CD4-positive, alpha-beta T cell (primary cell): Measurements from ENCODE around the gene NPFFR2. TPM values are rescaled to one million over a fixed set of nuclear protein-coding genes. Genes with fewer than 3 reads are reported as not detected.

ENCODE experiments used
- ATAC-seq: fragments of 200-7000 bp; cut with Tn5 transposase; one replicate; pipeline ENCODE4 v1.10.0; 2022; ENCODE audit warnings: mild to moderate bottlenecking; ENCODE audit not compliant: poor library complexity
- CTCF ChIA-PET: fragments of 350-600 bp; sonication (Branson Sonifier 250); formaldehyde crosslinking; loops from one replicate; lab custom pipeline; 2021; ENCODE audit warnings: antibody characterized with exemption, inconsistent platforms; lab: Charles Lee
- POLR2A ChIA-PET: fragments of 350-600 bp; sonication (Branson Sonifier 250); formaldehyde crosslinking; loops from one replicate; lab custom pipeline; 2021; ENCODE audit warnings: antibody characterized with exemption, inconsistent platforms; lab: Charles Lee
- DNase-seq, 14 experiments: peaks; one replicate each; pipeline ENCODE4 v3.0.0-alpha.2; 2013 to 2020; ENCODE audit warnings: mixed read lengths in 2 of 14
- H3K27ac ChIP-seq, 2 donors: one replicate each; pipeline versions ENCODE4 v1.5.1 to v1.7.0; 2013; ENCODE audit warnings: low read length in 2 of 2, low read depth in 1 of 2, mild to moderate bottlenecking in 1 of 2
- H3K27me3 ChIP-seq, 2 experiments: 1 replicate in 1 of 2; 2 replicates in 1 of 2; pipeline versions ENCODE4 v1.6.1 to v1.7.0; 2013; ENCODE audit warnings: low read length in 2 of 2, control low read depth in 1 of 2, mild to moderate bottlenecking in 1 of 2, moderate library complexity in 1 of 2; ENCODE audit not compliant: insufficient read depth in 2 of 2, control insufficient read depth in 1 of 2
- H3K36me3 ChIP-seq: one replicate; pipeline ENCODE4 v1.6.1; 2013; ENCODE audit warnings: low read length, control low read depth; ENCODE audit not compliant: insufficient read depth
- H3K4me1 ChIP-seq: one replicate; pipeline ENCODE4 v1.6.1; 2013; ENCODE audit warnings: low read length, control low read depth; ENCODE audit not compliant: insufficient read depth
- H3K4me3 ChIP-seq: one replicate; pipeline ENCODE4 v1.5.1; 2013; ENCODE audit warnings: mild to moderate bottlenecking, low read length, moderate library complexity
- H3K9me3 ChIP-seq, 2 experiments: 1 replicate in 1 of 2; 2 replicates in 1 of 2; pipeline versions ENCODE4 v1.6.1 to v1.7.0; 2013; ENCODE audit warnings: low read length in 2 of 2, mild to moderate bottlenecking in 2 of 2, control low read depth in 1 of 2, moderate library complexity in 1 of 2; ENCODE audit not compliant: control insufficient read depth in 1 of 2, insufficient read depth in 1 of 2
- H3K27ac Mint-ChIP-seq: one replicate; pipeline ENCODE4 v1.8.0; 2020; ENCODE audit warnings: mixed read lengths
- H3K27me3 Mint-ChIP-seq: one replicate; pipeline ENCODE4 v1.8.0; 2021; ENCODE audit warnings: mixed read lengths
- H3K36me3 Mint-ChIP-seq: one replicate; pipeline ENCODE4 v1.8.0; 2021; ENCODE audit warnings: low read depth, mixed read lengths
- H3K4me1 Mint-ChIP-seq: one replicate; pipeline ENCODE4 v1.8.0; 2021; ENCODE audit warnings: low read depth, mixed read lengths
- H3K4me3 Mint-ChIP-seq: one replicate; pipeline ENCODE4 v1.8.0; 2020; ENCODE audit warnings: mild to moderate bottlenecking, mixed read lengths
- H3K9me3 Mint-ChIP-seq: one replicate; pipeline ENCODE4 v1.8.0; 2020; ENCODE audit warnings: mixed read lengths
- CTCF ChIP-seq: fragments of 200-600 bp; IDR thresholded peaks from one replicate; pipeline ENCODE4 v1.8.0; 2022; ENCODE audit warnings: antibody characterized with exemption, mild to moderate bottlenecking
- intact Hi-C, 2 experiments: fragments of 100-400 bp; cut with DNase I in 1 of 2; cut with micrococcal nuclease in 1 of 2; formaldehyde crosslinking; loops; one replicate each; pipeline versions ENCODE4 v1.15.1 to v1.9.0; 2023 to 2025; cut with DNase I, micrococcal nuclease
- polyA plus RNA-seq, 2 donors: library from polyadenylated mRNA; unstranded; fragments of 120-200 nt; gene quantifications; one replicate each; pipeline ENCODE4 v1.2.1, GENCODE V29; 2013
- total RNA-seq, 174 experiments: library from RNA in 2 of 174; stranded (reverse) in 2 of 174; gene quantifications; one replicate each; pipeline ENCODE4 v1.2.3 and lab custom pipeline; 2021 to 2026

The NPFFR2 gene
- total RNA-seq (not detected), total RNA-seq (lab: John Stamatoyannopoulos, UW) (0 to 0.04 (median 0) reads per million in 172 experiments)
- not detected for polyA plus RNA-seq (2013, experiment 1 of 2)
- 0.04 TPM for polyA plus RNA-seq (2013, experiment 2 of 2)

- no peak within 1 kb of the TSS for H3K27ac ChIP-seq
- H3K9me3 ChIP-seq: peaks cover 0 to 8% of the 10 kb centered on the region in 2 experiments
- peaks cover 7% of the 10 kb centered on the region in 2 experiments for H3K27me3 ChIP-seq
- ChIA-PET POLR2A (no interaction called here), CTCF (no interaction called here)
- no peak within 1 kb of the TSS for H3K4me3 ChIP-seq
- Mint-ChIP-seq H3K27me3 (peaks cover 27% of the 10 kb centered on the region), H3K9me3 (no peaks in the 10 kb centered on the region), H3K4me3 (no peak within 1 kb of the TSS), H3K27ac (no peak within 1 kb of the TSS), H3K36me3 (no peaks in the 10 kb centered on the region), H3K4me1 (no peaks in the 10 kb centered on the region)
- DNase-seq (no peak), ATAC-seq (no peak)
- intact Hi-C loops: no loop called here
- H3K36me3 ChIP-seq: no peaks in the 10 kb centered on the region
- no peak for TF ChIP-seq CTCF
- H3K4me1 ChIP-seq: no peaks in the 10 kb centered on the region
Observed at GRCh38 chr4:72031868-72032608, at the start of gene NPFFR2. Gene NPFFR2 (plus strand): TSS chr4:72032000. CDS start chr4:72128592, 96,592 bp downstream.

- no peak overlapping the region for H3K4me3 Mint-ChIP-seq
- peaks cover 3% of the 10 kb centered on the region for H3K9me3 Mint-ChIP-seq
- intact Hi-C loops: no loop called here
- no peaks in the 10 kb centered on the region for H3K36me3 Mint-ChIP-seq
- DNase-seq: no peak
- POLR2A ChIA-PET: no interaction called here
- H3K27ac ChIP-seq: no peak overlapping the region
- no peaks in the 10 kb centered on the region for H3K4me1 ChIP-seq
- no peaks in the 10 kb centered on the region for H3K36me3 ChIP-seq
- H3K27ac Mint-ChIP-seq: no peak overlapping the region
- no peak for TF ChIP-seq CTCF
- no peak for ATAC-seq
- CTCF ChIA-PET: no interaction called here
- no peaks in the 10 kb centered on the region for H3K27me3 ChIP-seq
- H3K4me1 Mint-ChIP-seq: no peaks in the 10 kb centered on the region
- no peak overlapping the region for H3K4me3 ChIP-seq
- H3K9me3 ChIP-seq: peaks cover 0 to 6% of the 10 kb centered on the region in 2 experiments
- H3K27me3 Mint-ChIP-seq: no peaks in the 10 kb centered on the region
Observed at GRCh38 chr4:71992571-71993312, 39.1 kb upstream of the NPFFR2 start.

- no peak for DNase-seq
- TF ChIP-seq CTCF: no peak
- no peaks in the 10 kb centered on the region for H3K4me1 ChIP-seq
- intact Hi-C loops: no loop called here
- Mint-ChIP-seq H3K36me3 (no peaks in the 10 kb centered on the region), H3K27ac (no peak overlapping the region), H3K27me3 (no peaks in the 10 kb centered on the region), H3K9me3 (peaks cover 5% of the 10 kb centered on the region), H3K4me1 (no peaks in the 10 kb centered on the region), H3K4me3 (no peak overlapping the region)
- no peak for ATAC-seq
- H3K4me3 ChIP-seq: no peak overlapping the region
- ChIA-PET POLR2A (no interaction called here), CTCF (no interaction called here)
- no peaks in the 10 kb centered on the region for H3K27me3 ChIP-seq
- H3K36me3 ChIP-seq: no peaks in the 10 kb centered on the region
- H3K9me3 ChIP-seq: peaks cover 0 to 6% of the 10 kb centered on the region in 2 experiments
- H3K27ac ChIP-seq: no peak overlapping the region
Observed at GRCh38 chr4:71994559-71994958, 37.2 kb upstream of the NPFFR2 start.
